HG03342 (cell line): ENCODE measurements around the gene WNT8B.
A peak's percentile ranks its signal among the peaks of the same experiment; 100 is the strongest.

ENCODE experiments used
- ATAC-seq: cut with Tn5 transposase; IDR thresholded peaks from one replicate; pipeline ENCODE4 v1.9.1; 2021; ENCODE audit warnings: mild to moderate bottlenecking, moderate library complexity; ENCODE audit not compliant: unreplicated experiment

Gene WNT8B

GRCh38 chr10:100516847-100517246 lies 54.0 kb downstream of the WNT8B start:
- ATAC-seq: no peak

GRCh38 chr10:100518761-100519241 lies 56.0 kb downstream of the WNT8B start:
- ATAC-seq: no peak

GRCh38 chr10:100519311-100520051 lies 56.7 kb downstream of the WNT8B start, which contains the start of gene SEC31B:
Gene SEC31B (minus strand): TSS chr10:100519861. CDS start chr10:100516952, 2,909 bp downstream.
- no peak for ATAC-seq

DNA sequence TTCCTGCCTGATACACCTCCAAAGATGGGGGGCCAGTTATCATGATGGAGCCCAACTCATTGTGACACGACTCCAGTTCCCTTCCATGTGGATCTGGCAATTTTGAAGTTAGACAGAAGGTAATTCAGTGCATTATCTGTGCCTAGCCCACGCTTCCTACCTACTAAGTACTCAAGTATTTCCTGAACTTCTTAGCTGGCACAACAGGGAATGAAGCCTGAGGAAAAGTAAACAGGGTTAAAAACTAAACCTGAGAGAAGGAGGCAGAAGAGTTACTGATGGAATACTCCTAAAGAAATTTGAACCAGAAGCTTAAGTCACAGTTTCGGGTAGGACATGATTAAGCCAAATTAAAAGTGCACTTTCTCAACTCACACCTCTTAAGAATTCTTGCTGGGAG lies 58.0 kb downstream of the WNT8B start:
- no peak for ATAC-seq

DNA sequence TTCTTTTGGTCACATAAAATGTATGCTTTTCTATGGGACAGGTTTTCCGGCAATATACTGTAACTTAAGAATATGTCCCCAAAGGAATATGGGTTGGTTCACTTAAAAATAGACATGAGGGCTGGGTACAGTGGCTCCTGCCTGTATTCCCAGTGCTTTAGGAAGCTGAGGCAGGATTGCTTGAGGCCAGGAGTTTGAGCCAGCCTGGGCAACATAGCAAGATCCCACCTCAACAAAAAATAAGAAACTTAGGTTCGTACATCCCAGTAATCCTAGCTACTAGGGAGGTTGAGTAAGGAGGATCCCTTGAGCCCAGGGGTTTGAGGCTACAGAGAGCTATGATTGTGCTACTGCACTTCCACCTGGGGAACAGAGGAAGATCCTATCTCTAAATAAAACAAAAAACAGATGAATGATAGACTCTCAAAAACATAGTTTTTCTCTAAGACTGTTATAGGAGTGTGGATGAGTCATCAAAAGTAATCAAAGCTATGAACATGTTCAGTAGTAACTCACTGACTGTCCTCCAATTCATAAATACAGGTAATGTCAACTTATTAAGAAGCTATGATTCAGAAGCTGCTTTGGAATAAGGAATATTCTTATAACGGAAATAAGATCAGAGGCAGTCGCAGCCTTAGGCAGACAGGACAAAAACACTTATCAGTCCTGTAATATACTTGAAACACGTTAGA lies 59.4 kb downstream of the WNT8B start:
- no peak for ATAC-seq

DNA sequence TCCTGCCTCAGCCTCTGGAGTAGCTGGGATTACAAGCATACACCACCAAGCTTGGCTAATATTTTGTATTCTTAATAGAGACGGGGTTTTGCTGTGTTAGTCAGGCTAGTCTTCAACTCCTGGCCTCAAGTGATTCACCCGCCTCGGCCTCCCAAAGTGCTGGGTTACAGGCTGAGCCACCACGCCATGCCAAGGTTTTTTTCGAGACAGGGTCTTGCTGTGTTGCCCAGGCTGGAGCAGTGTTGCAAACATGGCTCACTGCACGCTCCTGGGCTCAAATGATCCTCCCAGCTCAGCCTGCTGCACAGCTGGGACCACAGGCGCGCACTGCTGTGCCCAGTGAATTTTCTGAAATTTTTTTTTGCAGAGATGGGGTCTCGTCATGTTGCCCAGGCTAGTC lies 60.1 kb downstream of the WNT8B start:
- ATAC-seq: no peak

DNA sequence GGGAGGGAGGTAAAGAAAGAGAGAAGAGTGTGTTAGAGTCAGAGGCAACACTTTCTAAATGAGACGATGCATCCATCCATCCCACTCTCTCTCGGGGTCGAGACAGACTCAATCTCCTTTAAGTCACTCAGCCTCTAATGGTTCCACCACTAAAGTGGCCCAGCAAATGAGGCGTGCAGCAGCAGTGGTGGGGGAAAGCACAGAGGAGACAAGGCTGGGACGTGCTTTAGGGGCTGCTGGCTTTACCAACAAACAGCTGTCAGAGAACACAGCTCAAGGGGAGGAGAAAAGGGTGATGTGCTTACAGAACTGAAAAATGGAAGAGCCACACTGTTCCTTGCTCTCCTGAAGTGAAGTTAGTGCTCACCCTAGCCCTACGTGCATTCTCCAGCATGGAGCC lies 61.4 kb downstream of the WNT8B start:
- no peak for ATAC-seq

DNA sequence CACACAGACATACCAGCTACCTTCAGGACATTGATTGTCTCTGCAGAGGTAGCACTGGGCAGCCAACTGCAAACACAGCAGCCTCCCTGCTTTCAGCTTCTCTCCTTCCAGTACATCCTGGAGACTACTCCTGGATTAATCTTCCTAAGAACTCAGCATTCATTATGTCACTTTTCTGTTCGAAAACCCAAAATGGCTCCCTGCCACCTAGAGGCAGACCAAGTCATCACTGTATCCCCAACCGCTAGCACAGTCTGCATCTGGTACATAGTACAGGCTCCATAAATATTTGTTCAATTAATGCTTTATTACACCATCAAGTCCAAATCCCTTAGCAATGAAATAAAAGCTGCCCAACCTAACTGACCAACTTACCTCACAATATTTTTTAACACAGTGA lies 61.8 kb downstream of the WNT8B start:
- no peak for ATAC-seq

DNA sequence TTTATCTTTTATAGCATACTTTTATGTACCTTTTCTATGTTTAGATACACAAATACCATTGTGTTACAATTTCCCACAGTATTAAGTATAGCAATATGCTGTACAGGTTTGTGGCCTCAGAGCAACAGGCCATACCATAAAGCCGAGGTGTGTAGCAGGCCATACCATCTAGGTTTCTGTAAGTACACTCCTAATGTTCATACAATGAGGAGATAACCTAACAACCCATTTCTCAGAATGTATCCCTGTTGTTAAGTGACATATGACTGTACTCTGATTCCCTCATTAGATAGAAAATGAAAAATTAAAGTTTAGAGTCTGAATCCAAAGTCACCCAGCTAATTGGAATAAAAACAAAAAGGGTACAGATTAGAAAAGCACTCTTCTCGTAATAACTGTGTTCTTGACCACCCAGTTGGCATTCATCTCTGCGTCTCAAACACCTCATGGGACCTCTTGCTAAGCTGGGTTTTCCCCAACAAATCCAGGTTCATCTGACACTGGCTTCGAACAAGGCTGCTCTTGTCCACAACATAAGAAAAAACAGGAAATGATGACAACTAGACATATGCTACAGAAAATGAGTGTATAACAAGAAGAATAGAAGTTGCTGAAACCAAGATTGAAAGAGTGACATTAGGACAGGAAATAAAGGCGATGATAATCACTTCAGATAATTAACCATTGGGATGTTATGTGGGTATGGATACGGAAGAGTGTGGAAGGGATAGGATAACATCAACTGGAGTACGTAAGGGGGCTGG lies 65.5 kb downstream of the WNT8B start:
- no peak for ATAC-seq

GRCh38 chr10:100528921-100529474 lies 66.2 kb downstream of the WNT8B start:
- no peak for ATAC-seq

GRCh38 chr10:100529475-100530298 lies 66.9 kb downstream of the WNT8B start, which contains the start of gene NDUFB8:
Gene NDUFB8 (minus strand): TSS chr10:100529871. CDS start chr10:100529851, 20 bp downstream.
- ATAC-seq: peak; percentile 58

GRCh38 chr10:100531761-100532160 lies 69.0 kb downstream of the WNT8B start:
- no peak for ATAC-seq
